Fibroblast of villous mesenchyme (primary cell): Measurements from ENCODE around the gene ZNF562. TPM values are rescaled to one million over a fixed set of nuclear protein-coding genes. Genes with fewer than 3 reads are reported as not detected.

Experiments
- DNase-seq: peaks from one replicate; pipeline ENCODE4 v3.0.0-alpha.2; 2010; ENCODE audit warnings: low read depth
- H3K4me3 ChIP-seq: 2 replicates; pipeline ENCODE4 v1.5.1; 2011; ENCODE audit warnings: low read depth, mild to moderate bottlenecking, low read length
- CTCF ChIP-seq: IDR thresholded peaks from 2 replicates; pipeline ENCODE4 v1.5.1; 2012; ENCODE audit warnings: low read depth, mild to moderate bottlenecking, low read length; ENCODE audit not compliant: insufficient read depth
- total RNA-seq: library from RNA; depleted of rRNA; stranded (reverse); fragments of >200 nt; gene quantifications from 2 replicates; pipeline ENCODE4 v1.2.3, GENCODE V29; 2012

The ZNF562 gene
- total RNA-seq, 1 donor: 32.4 TPM

GRCh38 chr19:9641810-9642209 lies 33.1 kb downstream of the ZNF562 start:
- no peak overlapping the region for H3K4me3 ChIP-seq
- no peak for TF ChIP-seq CTCF
- no peak for DNase-seq

- DNase-seq: no peak
- H3K4me3 ChIP-seq: no peak overlapping the region
- no peak for TF ChIP-seq CTCF
Measured at GRCh38 chr19:9640956-9641355, 33.9 kb downstream of the ZNF562 start.

GRCh38 chr19:9636018-9636417 lies 38.9 kb downstream of the ZNF562 start:
- no peak for TF ChIP-seq CTCF
- H3K4me3 ChIP-seq: no peak overlapping the region
- DNase-seq: no peak

GRCh38 chr19:9627856-9628255 lies 47.0 kb downstream of the ZNF562 start:
- no peak overlapping the region for H3K4me3 ChIP-seq
- no peak for TF ChIP-seq CTCF
- DNase-seq: no peak

- no peak overlapping the region for H3K4me3 ChIP-seq
- no peak for DNase-seq
- TF ChIP-seq CTCF: no peak
Measured at GRCh38 chr19:9622531-9622930, 52.4 kb downstream of the ZNF562 start.

- peak; percentile 92 for DNase-seq
- no peak for TF ChIP-seq CTCF
- H3K4me3 ChIP-seq: peak within 1 kb of the TSS; percentile 91
Measured at GRCh38 chr19:9621156-9622037, 53.5 kb downstream of the ZNF562 start, which contains the start of gene ZNF561. ZNF561 (minus strand) TSS chr19:9621232; CDS start chr19:9619456, 1,776 bp downstream.
